OCI-LY1 (cell line): ENCODE data around the gene SH3RF3.

ENCODE experiments used
- H2AFZ ChIP-seq: fragments of 200-600 bp; sonication (generic), shearing (Covaris generic); 2 replicates; pipeline ENCODE4 v1.6.0; 2014; ENCODE audit warnings: antibody characterized with exemption, mild to moderate bottlenecking, low read length
- H3F3A ChIP-seq: fragments of 200-600 bp; sonication (generic), shearing (Covaris generic); 2 replicates; pipeline ENCODE4 v1.6.0; 2014; ENCODE audit warnings: mild to moderate bottlenecking, antibody characterized with exemption, low read length, moderate library complexity; ENCODE audit not compliant: insufficient read depth
- H3K27ac ChIP-seq: fragments of 200-600 bp; sonication (generic); 2 replicates; pipeline ENCODE4 v1.5.1; 2014; ENCODE audit warnings: low read length, mixed run types, mild to moderate bottlenecking, low read depth; ENCODE audit not compliant: poor library complexity, severe bottlenecking
- H3K27me3 ChIP-seq: fragments of 200-600 bp; sonication (generic); 2 replicates; pipeline ENCODE4 v1.6.0; 2014; ENCODE audit warnings: antibody characterized with exemption, mild to moderate bottlenecking, low read length, moderate library complexity; ENCODE audit not compliant: insufficient read depth
- H3K36me3 ChIP-seq: fragments of 200-600 bp; sonication (generic); 2 replicates; pipeline ENCODE4 v1.6.1; 2014; ENCODE audit warnings: mild to moderate bottlenecking, antibody characterized with exemption, low read length, moderate library complexity, mixed read lengths; ENCODE audit not compliant: insufficient read depth
- H3K4me1 ChIP-seq: fragments of 200-600 bp; sonication (generic); 2 replicates; pipeline ENCODE4 v1.5.1; 2014; ENCODE audit warnings: mild to moderate bottlenecking, low read length, moderate library complexity; ENCODE audit not compliant: insufficient read depth, severe bottlenecking
- H3K4me2 ChIP-seq: fragments of 200-600 bp; sonication (generic), shearing (Covaris generic); 2 replicates; pipeline ENCODE4 v1.6.1; 2014; ENCODE audit warnings: low read length
- H3K4me3 ChIP-seq: fragments of 200-600 bp; sonication (generic); 2 replicates; pipeline ENCODE4 v1.5.1; 2014; ENCODE audit warnings: low read length, low read depth, mild to moderate bottlenecking, mixed read lengths; ENCODE audit not compliant: poor library complexity, severe bottlenecking
- H3K79me2 ChIP-seq: fragments of 200-600 bp; shearing (Covaris generic); 2 replicates; pipeline ENCODE4 v1.6.1; 2016; ENCODE audit warnings: mixed run types, low read length, mixed read lengths; ENCODE audit not compliant: insufficient read depth
- H3K9ac ChIP-seq: fragments of 200-600 bp; sonication (generic), shearing (Covaris generic); 2 replicates; pipeline ENCODE4 v1.6.1; 2014; ENCODE audit warnings: mild to moderate bottlenecking, low read length, mixed read lengths
- H3K9me2 ChIP-seq: fragments of 200-600 bp; sonication (generic), shearing (Covaris generic); 2 replicates; pipeline ENCODE4 v1.6.1; 2014; ENCODE audit warnings: low read depth, mild to moderate bottlenecking, low read length, mixed read lengths
- H3K9me3 ChIP-seq: fragments of 200-600 bp; shearing (Covaris generic); 2 replicates; pipeline ENCODE4 v1.6.1; 2014; ENCODE audit warnings: low read length, mixed read lengths
- H4K20me1 ChIP-seq: fragments of 200-600 bp; sonication (generic), shearing (Covaris generic); 2 replicates; pipeline ENCODE4 v1.6.0; 2016; ENCODE audit warnings: mild to moderate bottlenecking, low read length; ENCODE audit not compliant: insufficient read depth
- CTCF ChIP-seq: fragments of 200-600 bp; sonication (generic), shearing (Covaris generic); IDR thresholded peaks from 2 replicates; pipeline ENCODE4 v1.5.1; 2017; ENCODE audit warnings: mild to moderate bottlenecking, antibody characterized with exemption, low read length, moderate library complexity, mixed read lengths
- EZH2 ChIP-seq: fragments of 200-600 bp; sonication (generic), shearing (Covaris generic); IDR thresholded peaks from 2 replicates; pipeline ENCODE4 v1.8.0; 2017; ENCODE audit warnings: borderline replicate concordance, mixed run types, mild to moderate bottlenecking, antibody characterized with exemption, low read length, moderate library complexity, mixed read lengths

Gene SH3RF3

GRCh38 chr2:109480486-109481195, 351.6 kb downstream of the SH3RF3 start:
- Histone ChIP-seq H3K36me3 (no peaks in the 10 kb centered on the region), H3K4me3 (no peak overlapping the region), H4K20me1 (no peaks in the 10 kb centered on the region), H3K4me2 (no peak overlapping the region), H3K79me2 (no peaks in the 10 kb centered on the region), H2AFZ (no peak overlapping the region), H3K27me3 (0 out of 2 replicates have a peak, but pooled peaks cover under 1% of the 10 kb centered on the region), H3K9me3 (no peaks in the 10 kb centered on the region), H3K27ac (no peak overlapping the region), H3K4me1 (no peaks in the 10 kb centered on the region), H3K9ac (no peak overlapping the region), H3K9me2 (no peaks in the 10 kb centered on the region), H3F3A (no peaks in the 10 kb centered on the region)
- TF ChIP-seq CTCF (no peak), EZH2 (no peak)

- Histone ChIP-seq H3K27ac (no peak overlapping the region), H3K9me2 (no peaks in the 10 kb centered on the region), H3K9ac (no peak overlapping the region), H2AFZ (no peak overlapping the region), H3K4me2 (no peak overlapping the region), H3K79me2 (no peaks in the 10 kb centered on the region), H4K20me1 (no peaks in the 10 kb centered on the region), H3K36me3 (no peaks in the 10 kb centered on the region), H3K4me1 (no peaks in the 10 kb centered on the region), H3F3A (no peaks in the 10 kb centered on the region), H3K27me3 (0 out of 2 replicates have a peak, but pooled peaks cover 6% of the 10 kb centered on the region), H3K9me3 (no peaks in the 10 kb centered on the region), H3K4me3 (no peak overlapping the region)
- TF ChIP-seq CTCF (no peak), EZH2 (no peak)
These were observed 352.2 kb downstream of the SH3RF3 start for GRCh38 chr2:109481196-109481555.

DNA sequence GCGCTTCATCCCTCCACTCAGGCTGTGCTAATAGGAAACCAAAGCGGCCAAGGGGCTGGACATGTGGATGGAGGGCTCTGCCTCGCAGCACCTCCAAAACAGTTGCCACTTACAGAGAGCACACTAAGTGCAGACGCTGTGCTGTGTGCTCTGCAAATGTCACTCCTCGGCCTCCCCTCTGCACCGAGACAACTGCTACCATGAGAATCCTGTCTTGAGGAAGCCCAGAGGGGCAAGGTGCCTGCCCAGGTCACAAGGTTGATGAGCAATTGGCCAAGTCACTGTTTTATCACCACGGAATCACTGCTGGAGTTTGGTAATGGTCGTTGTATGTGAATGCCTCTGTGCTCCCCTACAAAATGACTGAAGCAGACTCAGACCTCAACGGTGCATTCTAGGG, 352.6 kb downstream of the SH3RF3 start:
- no peak for TF ChIP-seq CTCF
- TF ChIP-seq EZH2 = no peak
- Histone ChIP-seq H3F3A (no peaks in the 10 kb centered on the region), H3K27ac (no peak overlapping the region), H3K36me3 (no peaks in the 10 kb centered on the region), H3K79me2 (no peaks in the 10 kb centered on the region), H4K20me1 (no peaks in the 10 kb centered on the region), H3K4me2 (no peak overlapping the region), H3K9me2 (no peaks in the 10 kb centered on the region), H3K9ac (no peak overlapping the region), H2AFZ (no peak overlapping the region), H3K9me3 (no peaks in the 10 kb centered on the region), H3K27me3 (0 out of 2 replicates have a peak, but pooled peaks cover 6% of the 10 kb centered on the region), H3K4me1 (no peaks in the 10 kb centered on the region), H3K4me3 (no peak overlapping the region)
